Medulla oblongata (tissue), 1 donor: ENCODE results near the gene PPOX.
A peak's percentile ranks its signal among the peaks of the same experiment; 100 is the strongest.

Experiments used
- DNase-seq: peaks from one replicate; pipeline ENCODE4 v3.0.0-alpha.2; 2015; ENCODE audit errors: extremely low spot score

The PPOX gene

GRCh38 chr1:161153176-161153575, 13.1 kb upstream of the PPOX start:
- no peak for DNase-seq

GRCh38 chr1:161153682-161154337, 12.4 kb upstream of the PPOX start, which contains the start of gene UFC1:
Gene UFC1 (plus strand): TSS chr1:161153978. CDS start chr1:161153998, 20 bp downstream.
- peak; percentile 96 for DNase-seq

- DNase-seq: no peak
These were observed 8.4 kb upstream of the PPOX start for GRCh38 chr1:161157867-161158266.

- no peak for DNase-seq
These were observed 7.8 kb upstream of the PPOX start for GRCh38 chr1:161158316-161159010.

GRCh38 chr1:161159087-161159912, 6.9 kb upstream of the PPOX start, which contains the start of gene USP21:
Gene USP21 (plus strand): TSS chr1:161159500. CDS start chr1:161160641, 1,141 bp downstream.
- peak; percentile 96 for DNase-seq

- no peak for DNase-seq
These were observed 6.3 kb upstream of the PPOX start for GRCh38 chr1:161159913-161160243.

GRCh38 chr1:161160671-161161145, 5.5 kb upstream of the PPOX start:
- no peak for DNase-seq

- no peak for DNase-seq
These were observed 4.6 kb upstream of the PPOX start for GRCh38 chr1:161161652-161162051.

- DNase-seq: no peak
These were observed 4.2 kb upstream of the PPOX start for GRCh38 chr1:161162052-161162451.

GRCh38 chr1:161162806-161163205, 3.4 kb upstream of the PPOX start:
- no peak for DNase-seq

GRCh38 chr1:161163793-161164192, 2.4 kb upstream of the PPOX start:
- DNase-seq: no peak

- no peak for DNase-seq
These were observed 1.2 kb upstream of the PPOX start for GRCh38 chr1:161164901-161165610.

GRCh38 chr1:161166669-161167548, 683 bp downstream of the PPOX start:
- no peak for DNase-seq

GRCh38 chr1:161168906-161169305, 2.7 kb downstream of the PPOX start:
- no peak for DNase-seq

- no peak for DNase-seq
These were observed 5.0 kb downstream of the PPOX start for GRCh38 chr1:161171191-161171590.

- DNase-seq: no peak
These were observed 5.5 kb downstream of the PPOX start for GRCh38 chr1:161171696-161172095.

GRCh38 chr1:161172349-161172748, 6.1 kb downstream of the PPOX start:
- no peak for DNase-seq

- DNase-seq: no peak
These were observed 6.7 kb downstream of the PPOX start for GRCh38 chr1:161172776-161173376.

GRCh38 chr1:161173711-161174110, 7.5 kb downstream of the PPOX start:
- DNase-seq: no peak

GRCh38 chr1:161174911-161175310, 8.7 kb downstream of the PPOX start:
- DNase-seq: no peak
